MCF 10A (cell line): Measurements from ENCODE around the gene TNIK. TPM values are rescaled to one million over a fixed set of nuclear protein-coding genes. Genes with fewer than 3 reads are reported as not detected.

Source experiments
- BruUV-seq: library from RNA; stranded (reverse); fragments of 400-500 nt; replicated peaks from 2 replicates; lab custom pipeline; 2021; lab: Mats Ljungman, UMichigan
- CTCF ChIA-PET: fragments of 300-600 bp; sonication (Branson Sonifier 250); formaldehyde crosslinking; extraction: SDS; loops from one replicate; lab custom pipeline; 2021; ENCODE audit warnings: antibody characterized with exemption, inconsistent platforms; lab: Yijun Ruan, JAX
- POLR2A ChIA-PET: fragments of 300-600, 350-650 bp; sonication (Branson Sonifier 250); formaldehyde crosslinking; extraction: SDS; loops from one replicate; lab custom pipeline; 2020; ENCODE audit warnings: antibody characterized with exemption, inconsistent platforms; lab: Yijun Ruan, JAX
- DNase-seq: peaks from one replicate; pipeline ENCODE4 v3.0.0-alpha.2; 2018; ENCODE audit not compliant: unreplicated experiment
- H3K27ac Mint-ChIP-seq: one replicate; pipeline ENCODE4 v1.8.0; 2022; ENCODE audit warnings: mild to moderate bottlenecking, low read depth, mixed read lengths; ENCODE audit not compliant: unreplicated experiment
- H3K27me3 Mint-ChIP-seq: one replicate; pipeline ENCODE4 v1.8.0; 2022; ENCODE audit warnings: mixed read lengths; ENCODE audit not compliant: insufficient read depth, unreplicated experiment
- H3K36me3 Mint-ChIP-seq: one replicate; pipeline ENCODE4 v1.8.0; 2022; ENCODE audit warnings: mild to moderate bottlenecking, moderate library complexity, mixed read lengths; ENCODE audit not compliant: insufficient read depth, unreplicated experiment
- H3K4me1 Mint-ChIP-seq: one replicate; pipeline ENCODE4 v1.8.0; 2022; ENCODE audit warnings: mixed read lengths; ENCODE audit not compliant: insufficient read depth, unreplicated experiment
- H3K4me3 Mint-ChIP-seq: one replicate; pipeline ENCODE4 v1.8.0; 2022; ENCODE audit warnings: mild to moderate bottlenecking, moderate library complexity, mixed read lengths; ENCODE audit not compliant: unreplicated experiment
- H3K9me3 Mint-ChIP-seq: one replicate; pipeline ENCODE4 v1.8.0; 2022; ENCODE audit warnings: mixed read lengths; ENCODE audit not compliant: unreplicated experiment
- CTCF ChIP-seq: fragments of 200-600 bp; IDR thresholded peaks from one replicate; pipeline ENCODE4 v1.8.0; 2022; ENCODE audit warnings: antibody characterized with exemption, mild to moderate bottlenecking; ENCODE audit not compliant: unreplicated experiment
- intact Hi-C: fragments of 100-400 bp; cut with micrococcal nuclease; formaldehyde crosslinking; loops from 2 replicates; pipeline ENCODE4 v1.14.1; 2022
- total RNA-seq: library from RNA; stranded (reverse); gene quantifications from 2 replicates; pipeline ENCODE4 v1.2.3, GENCODE V29; 2022

TNIK gene
- total RNA-seq, 1 experiment from 2014 or later = 3.4 TPM

- Mint-ChIP-seq H3K4me1 (peaks cover 5% of the 10 kb centered on the region), H3K27me3 (no peaks in the 10 kb centered on the region), H3K27ac (no peak overlapping the region), H3K9me3 (no peaks in the 10 kb centered on the region), H3K36me3 (peaks cover 6% of the 10 kb centered on the region), H3K4me3 (no peak overlapping the region)
- CTCF ChIA-PET = interaction anchor here (0.7 kb wide), 1 partner anchor 718 kb away, joined by 3 read pairs; no protein-coding TSS in a partner anchor
- no TSS peak for BruUV-seq
- TF ChIP-seq CTCF = no peak
- POLR2A ChIA-PET = interaction anchor here (1.0 kb wide), 1 partner anchor 61 kb away, joined by 3 read pairs; no protein-coding TSS in a partner anchor
- intact Hi-C loops = no loop called here
- no peak for DNase-seq
Measured at GRCh38 chr3:171145798-171146197, 314.4 kb downstream of the TNIK start.

- H3K27me3 Mint-ChIP-seq = no peaks in the 10 kb centered on the region
- no peaks in the 10 kb centered on the region for H3K4me1 Mint-ChIP-seq
- CTCF ChIA-PET = interaction anchor here (0.7 kb wide), 1 partner anchor 393 kb away, joined by 3 read pairs; no protein-coding TSS in a partner anchor
- no TSS peak for BruUV-seq
- intact Hi-C loops = no loop called here
- no peak overlapping the region for H3K4me3 Mint-ChIP-seq
- peak overlapping the region; percentile 16 for H3K27ac Mint-ChIP-seq
- peaks cover 13% of the 10 kb centered on the region for H3K36me3 Mint-ChIP-seq
- TF ChIP-seq CTCF = no peak
- no peaks in the 10 kb centered on the region for H3K9me3 Mint-ChIP-seq
- peak; percentile 59 for DNase-seq
- POLR2A ChIA-PET = interaction anchor here (0.7 kb wide), 1 partner anchor 29 kb away, joined by 3 read pairs; no protein-coding TSS in a partner anchor
Measured at GRCh38 chr3:171142985-171143384, 317.2 kb downstream of the TNIK start.

- BruUV-seq = no TSS peak
- Mint-ChIP-seq H3K9me3 (no peaks in the 10 kb centered on the region), H3K36me3 (peaks cover 13% of the 10 kb centered on the region), H3K4me3 (no peak overlapping the region), H3K4me1 (no peaks in the 10 kb centered on the region), H3K27ac (no peak overlapping the region), H3K27me3 (no peaks in the 10 kb centered on the region)
- intact Hi-C loops = no loop called here
- no peak for TF ChIP-seq CTCF
- ChIA-PET POLR2A (no interaction called here), CTCF (interaction anchor here (1.0 kb wide), 1 partner anchor 23 kb away, joined by 3 read pairs; no protein-coding TSS in a partner anchor)
- no peak for DNase-seq
Measured at GRCh38 chr3:171140246-171140645, 320.0 kb downstream of the TNIK start.

- no peak for DNase-seq
- no peaks in the 10 kb centered on the region for H3K9me3 Mint-ChIP-seq
Measured at GRCh38 chr3:171138027-171138426, 322.2 kb downstream of the TNIK start.

More at GRCh38 chr3:171138027-171138426, 322.2 kb downstream of the TNIK start:
- Mint-ChIP-seq H3K4me3 (no peak overlapping the region), H3K27me3 (no peaks in the 10 kb centered on the region), H3K4me1 (peaks cover 4% of the 10 kb centered on the region), H3K27ac (no peak overlapping the region), H3K36me3 (peaks cover 8% of the 10 kb centered on the region)
- no TSS peak for BruUV-seq
- TF ChIP-seq CTCF = no peak
- intact Hi-C loops = no loop called here
- POLR2A ChIA-PET = no interaction called here
- CTCF ChIA-PET = no interaction called here
